Measurements from ENCODE around the gene PTH1R.

Gene PTH1R

DNA sequence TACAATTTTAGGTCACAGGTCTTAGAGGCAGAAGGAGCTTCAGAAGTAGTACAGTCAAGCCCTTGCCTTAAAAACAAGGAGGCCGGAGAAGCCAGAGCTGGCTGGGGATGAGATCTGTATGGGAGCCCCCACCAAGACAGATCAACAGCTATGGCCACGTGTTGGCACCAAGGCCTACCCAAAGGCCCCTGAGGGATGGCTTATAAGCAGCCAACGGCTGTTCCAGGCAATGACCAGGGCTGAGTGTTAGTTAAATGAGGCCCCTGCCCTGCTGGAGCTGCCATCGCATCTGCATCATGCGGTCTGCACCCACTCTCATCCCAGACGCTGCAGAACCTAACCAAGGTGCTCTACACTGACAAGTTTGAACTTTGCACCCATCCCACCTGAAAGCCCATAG, 55.7 kb downstream of the PTH1R start:
- TF ChIP-seq CTCF (IDR thresholded peaks at IDR 0.05) (no peak), ZFX (IDR thresholded peaks at IDR 0.05; ENCODE audit: borderline replicate concordance) (no peak)
- no peak overlapping the region for H3K27ac ChIP-seq

GRCh38 chr3:46934072-46934471, 56.6 kb downstream of the PTH1R start:
- no peak overlapping the region for H3K27ac ChIP-seq
- TF ChIP-seq ZFX (IDR thresholded peaks at IDR 0.05; ENCODE audit: borderline replicate concordance) (no peak), CTCF (IDR thresholded peaks at IDR 0.05) (no peak)

- no peak overlapping the region for H3K27ac ChIP-seq
- TF ChIP-seq CTCF (IDR thresholded peaks at IDR 0.05) (no peak), ZFX (IDR thresholded peaks at IDR 0.05; ENCODE audit: borderline replicate concordance) (no peak)
These were observed 57.1 kb downstream of the PTH1R start for GRCh38 chr3:46934498-46935167.

- TF ChIP-seq ZFX (IDR thresholded peaks at IDR 0.05; ENCODE audit: borderline replicate concordance) = no peak
- no peak for TF ChIP-seq CTCF (IDR thresholded peaks at IDR 0.05)
- no peak overlapping the region for H3K27ac ChIP-seq
These were observed 57.8 kb downstream of the PTH1R start for GRCh38 chr3:46935168-46935858.

DNA sequence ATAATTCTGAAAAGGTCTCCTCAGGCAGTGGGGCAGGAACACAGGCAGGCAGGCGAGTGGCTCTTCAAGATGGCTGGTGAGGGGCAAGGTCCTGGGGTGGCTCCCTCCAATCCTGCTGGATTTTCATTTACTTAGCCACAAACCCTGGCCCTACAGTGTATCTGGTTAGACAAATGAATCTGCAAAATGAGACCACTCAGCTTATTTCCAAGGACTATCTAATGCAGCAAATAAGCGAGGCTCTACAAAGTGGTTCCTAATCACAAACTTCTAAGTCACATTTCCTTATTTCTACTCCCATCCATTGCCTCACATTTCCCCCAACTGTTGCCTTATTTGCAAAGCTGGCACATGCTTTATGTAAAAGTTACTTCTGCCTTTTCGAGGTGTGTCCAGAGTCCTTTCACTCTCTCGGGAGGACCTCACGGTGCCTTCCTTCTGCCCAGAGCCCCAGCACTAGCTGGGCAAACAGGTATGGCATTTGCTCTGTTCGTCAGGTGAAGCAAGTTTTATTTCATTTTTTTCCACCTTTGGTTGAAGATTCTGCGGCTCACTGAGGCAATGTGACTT, 58.6 kb downstream of the PTH1R start:
- TF ChIP-seq ZFX (IDR thresholded peaks at IDR 0.05; ENCODE audit: borderline replicate concordance) = no peak
- no peak for TF ChIP-seq CTCF (IDR thresholded peaks at IDR 0.05)
- no peak overlapping the region for H3K27ac ChIP-seq

- TF ChIP-seq CTCF (IDR thresholded peaks at IDR 0.05) (no peak), ZFX (IDR thresholded peaks at IDR 0.05; ENCODE audit: borderline replicate concordance) (no peak)
- no peak overlapping the region for H3K27ac ChIP-seq
These were observed 59.3 kb downstream of the PTH1R start for GRCh38 chr3:46936733-46937250.

DNA sequence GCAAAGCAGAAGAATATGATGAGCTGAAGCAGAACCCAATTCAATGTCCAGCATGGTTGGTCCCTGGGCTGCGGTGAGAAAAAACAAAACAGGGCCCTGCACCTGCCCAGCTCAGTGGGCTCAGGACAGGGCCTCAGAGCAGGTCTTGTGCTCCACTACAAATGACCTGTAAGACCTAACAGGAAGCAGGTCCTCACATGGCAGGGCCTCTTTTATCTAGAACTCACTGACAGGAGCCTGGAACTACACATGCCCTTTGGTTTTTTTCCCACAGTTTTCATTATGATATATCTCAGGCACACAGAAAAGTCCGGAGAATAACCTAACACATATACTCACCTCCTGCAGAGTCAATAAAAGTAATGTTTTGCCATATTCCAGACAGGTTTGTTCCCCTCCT, 60.6 kb downstream of the PTH1R start:
- no peak overlapping the region for H3K27ac ChIP-seq
- TF ChIP-seq ZFX (IDR thresholded peaks at IDR 0.05; ENCODE audit: borderline replicate concordance) (no peak), CTCF (IDR thresholded peaks at IDR 0.05) (no peak)

Measured in 22Rv1 (cell line).